Measurements from ENCODE around the gene WNK2.

DNA sequence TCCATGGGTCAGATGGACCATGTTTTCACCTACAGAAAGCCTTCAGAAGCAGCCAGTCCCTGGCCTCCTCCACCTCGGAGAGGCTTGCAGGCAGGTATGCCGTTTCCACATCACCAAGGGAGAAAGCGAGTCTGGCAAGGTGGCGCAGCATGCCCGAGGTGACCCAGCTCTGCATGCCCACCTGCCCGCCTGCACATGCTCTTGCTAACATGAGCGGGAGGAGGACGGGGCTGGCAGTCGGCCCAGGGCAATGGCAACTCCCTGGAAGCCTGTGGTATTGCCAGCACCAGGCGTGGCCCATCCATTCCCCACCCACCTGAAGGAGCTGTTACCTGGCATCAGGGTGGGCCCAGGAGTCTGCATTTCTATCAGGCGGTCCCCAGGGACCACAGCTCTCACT lies 46.6 kb upstream of the WNK2 start:
- TF ChIP-seq, protein P1, sequence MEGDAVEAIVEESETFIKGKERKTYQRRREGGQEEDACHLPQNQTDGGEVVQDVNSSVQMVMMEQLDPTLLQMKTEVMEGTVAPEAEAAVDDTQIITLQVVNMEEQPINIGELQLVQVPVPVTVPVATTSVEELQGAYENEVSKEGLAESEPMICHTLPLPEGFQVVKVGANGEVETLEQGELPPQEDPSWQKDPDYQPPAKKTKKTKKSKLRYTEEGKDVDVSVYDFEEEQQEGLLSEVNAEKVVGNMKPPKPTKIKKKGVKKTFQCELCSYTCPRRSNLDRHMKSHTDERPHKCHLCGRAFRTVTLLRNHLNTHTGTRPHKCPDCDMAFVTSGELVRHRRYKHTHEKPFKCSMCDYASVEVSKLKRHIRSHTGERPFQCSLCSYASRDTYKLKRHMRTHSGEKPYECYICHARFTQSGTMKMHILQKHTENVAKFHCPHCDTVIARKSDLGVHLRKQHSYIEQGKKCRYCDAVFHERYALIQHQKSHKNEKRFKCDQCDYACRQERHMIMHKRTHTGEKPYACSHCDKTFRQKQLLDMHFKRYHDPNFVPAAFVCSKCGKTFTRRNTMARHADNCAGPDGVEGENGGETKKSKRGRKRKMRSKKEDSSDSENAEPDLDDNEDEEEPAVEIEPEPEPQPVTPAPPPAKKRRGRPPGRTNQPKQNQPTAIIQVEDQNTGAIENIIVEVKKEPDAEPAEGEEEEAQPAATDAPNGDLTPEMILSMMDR (IDR thresholded peaks at IDR 0.05) = no peak
- no peak for TF ChIP-seq POLR2A (IDR thresholded peaks at IDR 0.05)

Data from adrenal gland (tissue), 5 donors.